CD4-positive, alpha-beta memory T cell (primary cell): Measurements from ENCODE around the gene VWF. TPM values are rescaled to one million over a fixed set of nuclear protein-coding genes. Genes with fewer than 3 reads are reported as not detected.
A peak's percentile ranks its signal among the peaks of the same experiment; 100 is the strongest.
"Not testable (repeated sequence)": the region's sequence is repeated elsewhere in the genome, so short reads cannot be mapped to it uniquely, and the experiment has no call there.

Source experiments
- CTCF ChIA-PET: fragments of 350-600 bp; sonication (Branson Sonifier 250); formaldehyde crosslinking; loops from one replicate; lab custom pipeline; 2021; ENCODE audit warnings: inconsistent platforms; ENCODE audit not compliant: partially characterized antibody; lab: Charles Lee
- POLR2A ChIA-PET: fragments of 350-600 bp; sonication (Branson Sonifier 250); formaldehyde crosslinking; loops from one replicate; lab custom pipeline; 2021; ENCODE audit not compliant: partially characterized antibody; lab: Charles Lee
- DNase-seq, 5 donors: peaks; one replicate each; pipeline versions ENCODE4 v3.0.0 to v3.0.0-alpha.2; 2020 to 2022; ENCODE audit warnings: mixed read lengths in 1 of 5
- H3K27ac ChIP-seq: one replicate; pipeline ENCODE4 v1.7.0; 2013; ENCODE audit warnings: low read depth, low read length
- H3K27me3 ChIP-seq: 2 replicates; pipeline ENCODE4 v1.7.0; 2013; ENCODE audit warnings: mild to moderate bottlenecking, low read length, moderate library complexity; ENCODE audit not compliant: insufficient read depth
- H3K36me3 ChIP-seq: 2 replicates; pipeline ENCODE4 v1.7.0; 2013; ENCODE audit warnings: mild to moderate bottlenecking, low read length, moderate library complexity; ENCODE audit not compliant: insufficient read depth
- H3K4me1 ChIP-seq: 2 replicates; pipeline ENCODE4 v1.7.0; 2013; ENCODE audit warnings: mild to moderate bottlenecking, low read length, moderate library complexity; ENCODE audit not compliant: insufficient read depth
- H3K4me3 ChIP-seq, 2 donors: one replicate each; pipeline ENCODE4 v1.7.0; 2013; ENCODE audit warnings: low read length in 2 of 2, mild to moderate bottlenecking in 1 of 2
- H3K9me3 ChIP-seq, 2 donors: one replicate each; pipeline ENCODE4 v1.7.0; 2013; ENCODE audit warnings: low read length in 2 of 2, control low read depth in 1 of 2; ENCODE audit not compliant: control insufficient read depth in 1 of 2
- H3K27ac Mint-ChIP-seq, 7 donors: one replicate each; pipeline ENCODE4 v1.8.0; 2020 to 2021; ENCODE audit warnings: mixed read lengths in 7 of 7, mild to moderate bottlenecking in 6 of 7, inconsistent platforms in 3 of 7, moderate library complexity in 3 of 7
- H3K27me3 Mint-ChIP-seq, 2 donors: one replicate each; pipeline ENCODE4 v1.8.0; 2020 to 2021; ENCODE audit warnings: mixed read lengths in 2 of 2
- H3K36me3 Mint-ChIP-seq, 2 donors: one replicate each; pipeline ENCODE4 v1.8.0; 2020 to 2021; ENCODE audit warnings: mixed read lengths in 2 of 2, inconsistent platforms in 1 of 2, mild to moderate bottlenecking in 1 of 2
- H3K4me1 Mint-ChIP-seq, 4 donors: one replicate each; pipeline ENCODE4 v1.8.0; 2020 to 2021; ENCODE audit warnings: mixed read lengths in 4 of 4, mild to moderate bottlenecking in 1 of 4
- H3K4me3 Mint-ChIP-seq, 8 donors: one replicate each; pipeline ENCODE4 v1.8.0; 2020 to 2021; ENCODE audit warnings: mixed read lengths in 8 of 8, mild to moderate bottlenecking in 7 of 8, moderate library complexity in 6 of 8, inconsistent platforms in 3 of 8
- H3K9me3 Mint-ChIP-seq, 8 donors: one replicate each; pipeline ENCODE4 v1.8.0; 2020 to 2021; ENCODE audit warnings: mixed read lengths in 8 of 8, mild to moderate bottlenecking in 5 of 8, inconsistent platforms in 3 of 8, moderate library complexity in 1 of 8
- intact Hi-C: fragments of 100-400 bp; cut with micrococcal nuclease; formaldehyde crosslinking; loops from one replicate; pipeline ENCODE4 v1.15.1; 2023
- polyA plus RNA-seq, 2 donors: library from polyadenylated mRNA; unstranded; fragments of 300-500 nt; fragmentation: Illumina TruSeq; gene quantifications; one replicate each; pipeline ENCODE4 v1.2.3, GENCODE V29; 2021
- total RNA-seq, 2 experiments: library from RNA; stranded (reverse); gene quantifications; one replicate each; pipeline ENCODE4 v1.2.3, GENCODE V29; 2021

VWF gene
- total and polyA plus RNA-seq, 4 experiments from 2014 or later: 0.03 to 0.17 (median 0.15) TPM; not detected in 1

- no peaks in the 10 kb centered on the region for H3K36me3 ChIP-seq
- DNase-seq: no peak
- Mint-ChIP-seq H3K4me1 (no peaks in the 10 kb centered on the region), H3K27ac (peak overlapping the region in 1 of 7 donors; percentile 48), H3K4me3 (no peak overlapping the region), H3K9me3 (no peaks in the 10 kb centered on the region), H3K36me3 (no peaks in the 10 kb centered on the region), H3K27me3 (peaks cover 8 to 13% of the 10 kb centered on the region in 2 donors)
- H3K4me1 ChIP-seq: no peaks in the 10 kb centered on the region
- no peaks in the 10 kb centered on the region for H3K27me3 ChIP-seq
- H3K9me3 ChIP-seq: no peaks in the 10 kb centered on the region
- ChIA-PET CTCF (no interaction called here), POLR2A (no interaction called here)
- H3K4me3 ChIP-seq: no peak overlapping the region
- H3K27ac ChIP-seq: no peak overlapping the region
- intact Hi-C loops: no loop called here
Measured at GRCh38 chr12:6158255-6158654, 33.8 kb upstream of the VWF start.

- Mint-ChIP-seq H3K9me3 (no peaks in the 10 kb centered on the region), H3K27ac (no peak overlapping the region), H3K36me3 (no peaks in the 10 kb centered on the region), H3K4me1 (no peaks in the 10 kb centered on the region), H3K27me3 (peaks cover 8 to 13% of the 10 kb centered on the region in 2 donors), H3K4me3 (no peak overlapping the region)
- DNase-seq: no peak
- Histone ChIP-seq H3K36me3 (no peaks in the 10 kb centered on the region), H3K4me3 (no peak overlapping the region), H3K4me1 (no peaks in the 10 kb centered on the region), H3K9me3 (no peaks in the 10 kb centered on the region), H3K27me3 (no peaks in the 10 kb centered on the region), H3K27ac (no peak overlapping the region)
- intact Hi-C loops: no loop called here
- POLR2A ChIA-PET: no interaction called here
- CTCF ChIA-PET: no interaction called here
Measured at GRCh38 chr12:6157482-6157881, 33.0 kb upstream of the VWF start.

GRCh38 chr12:6154730-6155459 lies 30.4 kb upstream of the VWF start:
- intact Hi-C loops: no loop called here

GRCh38 chr12:6148722-6149121 lies 24.3 kb upstream of the VWF start:
- H3K27ac ChIP-seq, H3K27me3 Mint-ChIP-seq, H3K27ac Mint-ChIP-seq, H3K4me1 Mint-ChIP-seq, H3K4me3 ChIP-seq, POLR2A ChIA-PET, intact Hi-C loops, H3K27me3 ChIP-seq, H3K9me3 ChIP-seq, H3K36me3 ChIP-seq, DNase-seq, H3K36me3 Mint-ChIP-seq, H3K9me3 Mint-ChIP-seq, CTCF ChIA-PET, H3K4me3 Mint-ChIP-seq, H3K4me1 ChIP-seq: not testable (repeated sequence)

More at GRCh38 chr12:6154730-6155459, 30.4 kb upstream of the VWF start:
- no peaks in the 10 kb centered on the region for H3K36me3 ChIP-seq
- no peaks in the 10 kb centered on the region for H3K27me3 ChIP-seq
- H3K9me3 ChIP-seq: no peaks in the 10 kb centered on the region
- no peak overlapping the region for H3K27ac ChIP-seq
- H3K4me1 ChIP-seq: no peaks in the 10 kb centered on the region
- Mint-ChIP-seq H3K4me3 (no peak overlapping the region), H3K4me1 (no peaks in the 10 kb centered on the region), H3K36me3 (no peaks in the 10 kb centered on the region), H3K27ac (no peak overlapping the region), H3K27me3 (peaks cover 7 to 13% of the 10 kb centered on the region in 2 donors), H3K9me3 (no peaks in the 10 kb centered on the region)
- CTCF ChIA-PET: interaction anchor here (1.0 to 1.1 kb wide), 2 partner anchors 13 to 130 kb away, joined by 3 to 4 read pairs; no protein-coding TSS in a partner anchor
- POLR2A ChIA-PET: no interaction called here
- DNase-seq: no peak
- H3K4me3 ChIP-seq: no peak overlapping the region

GRCh38 chr12:6148061-6148460 lies 23.6 kb upstream of the VWF start:
- CTCF ChIA-PET: no interaction called here
- H3K36me3 Mint-ChIP-seq: no peaks in the 10 kb centered on the region
- no peaks in the 10 kb centered on the region for H3K36me3 ChIP-seq
- H3K4me1 Mint-ChIP-seq: peaks cover 1 to 6% (median 3%) of the 10 kb centered on the region in 4 donors
- H3K9me3 Mint-ChIP-seq: no peaks in the 10 kb centered on the region
- intact Hi-C loops: no loop called here
- H3K27ac ChIP-seq: no peak overlapping the region
- POLR2A ChIA-PET: no interaction called here
- DNase-seq: no peak
- H3K27me3 Mint-ChIP-seq: peaks cover 0 to 8% of the 10 kb centered on the region in 2 donors
- H3K4me3 Mint-ChIP-seq: no peak overlapping the region
- H3K27ac Mint-ChIP-seq: no peak overlapping the region
- H3K27me3 ChIP-seq: no peaks in the 10 kb centered on the region
- no peaks in the 10 kb centered on the region for H3K4me1 ChIP-seq
- no peaks in the 10 kb centered on the region for H3K9me3 ChIP-seq
- no peak overlapping the region for H3K4me3 ChIP-seq

- peaks cover under 1% of the 10 kb centered on the region for H3K4me1 ChIP-seq
- no peak overlapping the region for H3K27ac ChIP-seq
- no peaks in the 10 kb centered on the region for H3K9me3 Mint-ChIP-seq
- no peak overlapping the region for H3K4me3 Mint-ChIP-seq
- no peak for DNase-seq
- no peaks in the 10 kb centered on the region for H3K36me3 Mint-ChIP-seq
- H3K27ac Mint-ChIP-seq: no peak overlapping the region
- intact Hi-C loops: no loop called here
- peaks cover 3 to 13% (median 5%) of the 10 kb centered on the region in 4 donors for H3K4me1 Mint-ChIP-seq
- peaks cover 0 to 8% of the 10 kb centered on the region in 2 donors for H3K27me3 Mint-ChIP-seq
- H3K36me3 ChIP-seq: no peaks in the 10 kb centered on the region
- ChIA-PET CTCF (no interaction called here), POLR2A (no interaction called here)
- H3K27me3 ChIP-seq: no peaks in the 10 kb centered on the region
- H3K9me3 ChIP-seq: no peaks in the 10 kb centered on the region
- H3K4me3 ChIP-seq: no peak overlapping the region
Measured at GRCh38 chr12:6146951-6147350, 22.5 kb upstream of the VWF start.

- H3K27me3 Mint-ChIP-seq: peaks cover 0 to 8% of the 10 kb centered on the region in 2 donors
- no peak overlapping the region for H3K27ac ChIP-seq
- H3K4me1 ChIP-seq: peaks cover 5% of the 10 kb centered on the region
- H3K9me3 Mint-ChIP-seq: no peaks in the 10 kb centered on the region
- intact Hi-C loops: no loop called here
- ChIA-PET POLR2A (no interaction called here), CTCF (no interaction called here)
- H3K36me3 Mint-ChIP-seq: no peaks in the 10 kb centered on the region
- H3K27me3 ChIP-seq: no peaks in the 10 kb centered on the region
- H3K9me3 ChIP-seq: no peaks in the 10 kb centered on the region
- peak overlapping the region in 1 of 7 donors; percentile 39 for H3K27ac Mint-ChIP-seq
- H3K4me3 Mint-ChIP-seq: no peak overlapping the region
- peaks cover 6 to 17% (median 9%) of the 10 kb centered on the region in 4 donors for H3K4me1 Mint-ChIP-seq
- H3K4me3 ChIP-seq: no peak overlapping the region
- DNase-seq: no peak
- H3K36me3 ChIP-seq: no peaks in the 10 kb centered on the region
Measured at GRCh38 chr12:6146509-6146908, 22.0 kb upstream of the VWF start.
